ENCODE results near the gene AQP7. TPM values are rescaled to one million over a fixed set of nuclear protein-coding genes. Genes with fewer than 3 reads are reported as not detected.

AQP7 gene
- polyA plus RNA-seq, 1 of the 3 experiments (the other 2 are of a cell fraction), result 0.05 TPM

DNA sequence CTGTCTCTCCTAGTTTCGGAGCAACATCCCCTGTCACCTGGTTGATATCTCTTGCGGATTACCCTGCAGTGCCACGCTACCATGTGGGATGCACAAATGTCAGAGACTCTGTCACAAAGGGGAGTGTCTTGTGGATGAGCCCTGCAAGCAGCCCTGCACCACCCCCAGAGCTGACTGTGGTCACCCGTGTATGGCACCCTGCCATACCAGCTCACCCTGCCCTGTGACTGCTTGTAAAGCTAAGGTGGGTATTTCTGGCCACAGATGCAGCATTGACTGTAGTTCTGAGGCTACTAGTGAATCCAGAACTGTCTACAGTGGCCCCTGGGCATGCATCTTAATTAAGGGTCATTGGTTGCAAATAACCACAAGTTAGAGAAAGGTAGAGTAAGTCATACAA, 50.8 kb downstream of the AQP7 start:
- POLR2A ChIA-PET, result interaction anchor here (1.1 kb wide), 1 partner anchor 29 kb away, joined by 3 read pairs; no protein-coding TSS in a partner anchor

More for the DNA sequence above, 50.8 kb downstream of the AQP7 start:
- TF ChIP-seq POLR2AphosphoS5 (IDR thresholded peaks at IDR 0.05; ENCODE audit: low read depth, low read length) (no peak), TAF1 (IDR thresholded peaks at IDR 0.05; ENCODE audit: borderline replicate concordance, low read depth, low read length) (no peak), CHD2 (IDR thresholded peaks at IDR 0.05; ENCODE audit: low read length, partially characterized antibody) (no peak), MXI1 (IDR thresholded peaks at IDR 0.05; ENCODE audit: low read depth, low read length) (no peak), RCOR1 (IDR thresholded peaks at IDR 0.05; ENCODE audit: low read length) (no peak), RFX5 (IDR thresholded peaks at IDR 0.05; ENCODE audit: low read length) (no peak), TCF12 (IDR thresholded peaks at IDR 0.05) (no peak), RXRA (IDR thresholded peaks at IDR 0.05; ENCODE audit: borderline replicate concordance, low read depth) (no peak), SIN3A (IDR thresholded peaks at IDR 0.05; ENCODE audit: borderline replicate concordance, low read depth, low read length) (no peak), EZH2phosphoT487 (IDR thresholded peaks at IDR 0.05; ENCODE audit: borderline replicate concordance, low read depth) (no peak), ELF1 (IDR thresholded peaks at IDR 0.05) (no peak), GABPA (IDR thresholded peaks at IDR 0.05; ENCODE audit: low read depth) (no peak), NRF1 (IDR thresholded peaks at IDR 0.05; ENCODE audit: low read depth, low read length) (no peak)
- TF ChIP-seq, protein P1, sequence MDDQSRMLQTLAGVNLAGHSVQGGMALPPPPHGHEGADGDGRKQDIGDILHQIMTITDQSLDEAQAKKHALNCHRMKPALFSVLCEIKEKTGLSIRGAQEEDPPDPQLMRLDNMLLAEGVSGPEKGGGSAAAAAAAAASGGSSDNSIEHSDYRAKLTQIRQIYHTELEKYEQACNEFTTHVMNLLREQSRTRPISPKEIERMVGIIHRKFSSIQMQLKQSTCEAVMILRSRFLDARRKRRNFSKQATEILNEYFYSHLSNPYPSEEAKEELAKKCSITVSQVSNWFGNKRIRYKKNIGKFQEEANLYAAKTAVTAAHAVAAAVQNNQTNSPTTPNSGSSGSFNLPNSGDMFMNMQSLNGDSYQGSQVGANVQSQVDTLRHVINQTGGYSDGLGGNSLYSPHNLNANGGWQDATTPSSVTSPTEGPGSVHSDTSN (IDR thresholded peaks at IDR 0.05), result no peak
- TF ChIP-seq, protein P2, sequence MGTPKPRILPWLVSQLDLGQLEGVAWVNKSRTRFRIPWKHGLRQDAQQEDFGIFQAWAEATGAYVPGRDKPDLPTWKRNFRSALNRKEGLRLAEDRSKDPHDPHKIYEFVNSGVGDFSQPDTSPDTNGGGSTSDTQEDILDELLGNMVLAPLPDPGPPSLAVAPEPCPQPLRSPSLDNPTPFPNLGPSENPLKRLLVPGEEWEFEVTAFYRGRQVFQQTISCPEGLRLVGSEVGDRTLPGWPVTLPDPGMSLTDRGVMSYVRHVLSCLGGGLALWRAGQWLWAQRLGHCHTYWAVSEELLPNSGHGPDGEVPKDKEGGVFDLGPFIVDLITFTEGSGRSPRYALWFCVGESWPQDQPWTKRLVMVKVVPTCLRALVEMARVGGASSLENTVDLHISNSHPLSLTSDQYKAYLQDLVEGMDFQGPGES (IDR thresholded peaks at IDR 0.05; ENCODE audit: low read depth, low read length), result no peak
- TF ChIP-seq, protein P3, sequence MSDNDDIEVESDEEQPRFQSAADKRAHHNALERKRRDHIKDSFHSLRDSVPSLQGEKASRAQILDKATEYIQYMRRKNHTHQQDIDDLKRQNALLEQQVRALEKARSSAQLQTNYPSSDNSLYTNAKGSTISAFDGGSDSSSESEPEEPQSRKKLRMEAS (IDR thresholded peaks at IDR 0.05; ENCODE audit: low read depth), result no peak
- TF ChIP-seq, protein P4, sequence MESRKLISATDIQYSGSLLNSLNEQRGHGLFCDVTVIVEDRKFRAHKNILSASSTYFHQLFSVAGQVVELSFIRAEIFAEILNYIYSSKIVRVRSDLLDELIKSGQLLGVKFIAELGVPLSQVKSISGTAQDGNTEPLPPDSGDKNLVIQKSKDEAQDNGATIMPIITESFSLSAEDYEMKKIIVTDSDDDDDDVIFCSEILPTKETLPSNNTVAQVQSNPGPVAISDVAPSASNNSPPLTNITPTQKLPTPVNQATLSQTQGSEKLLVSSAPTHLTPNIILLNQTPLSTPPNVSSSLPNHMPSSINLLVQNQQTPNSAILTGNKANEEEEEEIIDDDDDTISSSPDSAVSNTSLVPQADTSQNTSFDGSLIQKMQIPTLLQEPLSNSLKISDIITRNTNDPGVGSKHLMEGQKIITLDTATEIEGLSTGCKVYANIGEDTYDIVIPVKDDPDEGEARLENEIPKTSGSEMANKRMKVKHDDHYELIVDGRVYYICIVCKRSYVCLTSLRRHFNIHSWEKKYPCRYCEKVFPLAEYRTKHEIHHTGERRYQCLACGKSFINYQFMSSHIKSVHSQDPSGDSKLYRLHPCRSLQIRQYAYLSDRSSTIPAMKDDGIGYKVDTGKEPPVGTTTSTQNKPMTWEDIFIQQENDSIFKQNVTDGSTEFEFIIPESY (IDR thresholded peaks at IDR 0.05; ENCODE audit: borderline replicate concordance, low read depth), result no peak
- TF ChIP-seq, protein P5, sequence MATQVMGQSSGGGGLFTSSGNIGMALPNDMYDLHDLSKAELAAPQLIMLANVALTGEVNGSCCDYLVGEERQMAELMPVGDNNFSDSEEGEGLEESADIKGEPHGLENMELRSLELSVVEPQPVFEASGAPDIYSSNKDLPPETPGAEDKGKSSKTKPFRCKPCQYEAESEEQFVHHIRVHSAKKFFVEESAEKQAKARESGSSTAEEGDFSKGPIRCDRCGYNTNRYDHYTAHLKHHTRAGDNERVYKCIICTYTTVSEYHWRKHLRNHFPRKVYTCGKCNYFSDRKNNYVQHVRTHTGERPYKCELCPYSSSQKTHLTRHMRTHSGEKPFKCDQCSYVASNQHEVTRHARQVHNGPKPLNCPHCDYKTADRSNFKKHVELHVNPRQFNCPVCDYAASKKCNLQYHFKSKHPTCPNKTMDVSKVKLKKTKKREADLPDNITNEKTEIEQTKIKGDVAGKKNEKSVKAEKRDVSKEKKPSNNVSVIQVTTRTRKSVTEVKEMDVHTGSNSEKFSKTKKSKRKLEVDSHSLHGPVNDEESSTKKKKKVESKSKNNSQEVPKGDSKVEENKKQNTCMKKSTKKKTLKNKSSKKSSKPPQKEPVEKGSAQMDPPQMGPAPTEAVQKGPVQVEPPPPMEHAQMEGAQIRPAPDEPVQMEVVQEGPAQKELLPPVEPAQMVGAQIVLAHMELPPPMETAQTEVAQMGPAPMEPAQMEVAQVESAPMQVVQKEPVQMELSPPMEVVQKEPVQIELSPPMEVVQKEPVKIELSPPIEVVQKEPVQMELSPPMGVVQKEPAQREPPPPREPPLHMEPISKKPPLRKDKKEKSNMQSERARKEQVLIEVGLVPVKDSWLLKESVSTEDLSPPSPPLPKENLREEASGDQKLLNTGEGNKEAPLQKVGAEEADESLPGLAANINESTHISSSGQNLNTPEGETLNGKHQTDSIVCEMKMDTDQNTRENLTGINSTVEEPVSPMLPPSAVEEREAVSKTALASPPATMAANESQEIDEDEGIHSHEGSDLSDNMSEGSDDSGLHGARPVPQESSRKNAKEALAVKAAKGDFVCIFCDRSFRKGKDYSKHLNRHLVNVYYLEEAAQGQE (IDR thresholded peaks at IDR 0.05; ENCODE audit: low read depth, low read length), result no peak
- TF ChIP-seq, protein P6, sequence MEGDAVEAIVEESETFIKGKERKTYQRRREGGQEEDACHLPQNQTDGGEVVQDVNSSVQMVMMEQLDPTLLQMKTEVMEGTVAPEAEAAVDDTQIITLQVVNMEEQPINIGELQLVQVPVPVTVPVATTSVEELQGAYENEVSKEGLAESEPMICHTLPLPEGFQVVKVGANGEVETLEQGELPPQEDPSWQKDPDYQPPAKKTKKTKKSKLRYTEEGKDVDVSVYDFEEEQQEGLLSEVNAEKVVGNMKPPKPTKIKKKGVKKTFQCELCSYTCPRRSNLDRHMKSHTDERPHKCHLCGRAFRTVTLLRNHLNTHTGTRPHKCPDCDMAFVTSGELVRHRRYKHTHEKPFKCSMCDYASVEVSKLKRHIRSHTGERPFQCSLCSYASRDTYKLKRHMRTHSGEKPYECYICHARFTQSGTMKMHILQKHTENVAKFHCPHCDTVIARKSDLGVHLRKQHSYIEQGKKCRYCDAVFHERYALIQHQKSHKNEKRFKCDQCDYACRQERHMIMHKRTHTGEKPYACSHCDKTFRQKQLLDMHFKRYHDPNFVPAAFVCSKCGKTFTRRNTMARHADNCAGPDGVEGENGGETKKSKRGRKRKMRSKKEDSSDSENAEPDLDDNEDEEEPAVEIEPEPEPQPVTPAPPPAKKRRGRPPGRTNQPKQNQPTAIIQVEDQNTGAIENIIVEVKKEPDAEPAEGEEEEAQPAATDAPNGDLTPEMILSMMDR (IDR thresholded peaks at IDR 0.05), result no peak
- H3K4me1 ChIP-seq (ENCODE audit: control insufficient read depth in 1 of 2, insufficient read depth in 2 of 2, low read depth in 1 of 2, low read length in 1 of 2), result peaks cover 0 to 3% of the 10 kb centered on the region in 2 experiments; a peak in 1 of 4 replicates
- H3K27ac ChIP-seq (ENCODE audit: low read depth in 2 of 2, low read length in 1 of 2), result no peak overlapping the region
- no peak for DNase-seq
- peaks cover 24 to 25% of the 10 kb centered on the region in 2 experiments for H3K36me3 ChIP-seq (replicated peaks in 1 of 2; ENCODE audit: control insufficient read depth in 1 of 2, insufficient read depth in 2 of 2, low read length in 1 of 2)
- H3K4me3 ChIP-seq (ENCODE audit: low read depth in 2 of 2, low read length in 1 of 2), result no peak overlapping the region
- peaks cover 6% of the 10 kb centered on the region for H3F3A ChIP-seq (replicated peaks; ENCODE audit: insufficient read depth)
- H4K20me1 ChIP-seq (ENCODE audit: insufficient read depth), result no peaks in the 10 kb centered on the region
- no peaks in the 10 kb centered on the region for H3K9me2 ChIP-seq
- no peak overlapping the region for H3K9ac ChIP-seq
- H3K4me2 ChIP-seq, result no peak overlapping the region
- no peak overlapping the region for H2AFZ ChIP-seq (ENCODE audit: low read depth)
- H3K27me3 ChIP-seq (ENCODE audit: insufficient read depth), result no peaks in the 10 kb centered on the region
- 96% methylated on average over 4 of the region's 4 CpGs for WGBS (ENCODE audit: low lambda C conversion rate)
- CTCF ChIA-PET, result interaction anchor here (1.4 to 1.5 kb wide), 2 partner anchors 23 to 64 kb away, joined by 4 to 5 read pairs; no protein-coding TSS in a partner anchor
- no peaks in the 10 kb centered on the region for H3K9me3 ChIP-seq
- H3K79me2 ChIP-seq (ENCODE audit: insufficient read depth), result no peaks in the 10 kb centered on the region

Measured in SK-N-SH (cell line).